Jurkat, Clone E6-1 (cell line): ENCODE data around the gene RBP3.

Experiments used
- DNase-seq: peaks from one replicate; pipeline ENCODE4 v3.0.0-alpha.2; 2011; ENCODE audit warnings: low read depth, low spot score
- H3K4me3 ChIP-seq: 2 replicates; pipeline ENCODE4 v1.5.1; 2011; ENCODE audit warnings: mild to moderate bottlenecking, low read length, control low read depth, moderate library complexity

RBP3 gene

DNA sequence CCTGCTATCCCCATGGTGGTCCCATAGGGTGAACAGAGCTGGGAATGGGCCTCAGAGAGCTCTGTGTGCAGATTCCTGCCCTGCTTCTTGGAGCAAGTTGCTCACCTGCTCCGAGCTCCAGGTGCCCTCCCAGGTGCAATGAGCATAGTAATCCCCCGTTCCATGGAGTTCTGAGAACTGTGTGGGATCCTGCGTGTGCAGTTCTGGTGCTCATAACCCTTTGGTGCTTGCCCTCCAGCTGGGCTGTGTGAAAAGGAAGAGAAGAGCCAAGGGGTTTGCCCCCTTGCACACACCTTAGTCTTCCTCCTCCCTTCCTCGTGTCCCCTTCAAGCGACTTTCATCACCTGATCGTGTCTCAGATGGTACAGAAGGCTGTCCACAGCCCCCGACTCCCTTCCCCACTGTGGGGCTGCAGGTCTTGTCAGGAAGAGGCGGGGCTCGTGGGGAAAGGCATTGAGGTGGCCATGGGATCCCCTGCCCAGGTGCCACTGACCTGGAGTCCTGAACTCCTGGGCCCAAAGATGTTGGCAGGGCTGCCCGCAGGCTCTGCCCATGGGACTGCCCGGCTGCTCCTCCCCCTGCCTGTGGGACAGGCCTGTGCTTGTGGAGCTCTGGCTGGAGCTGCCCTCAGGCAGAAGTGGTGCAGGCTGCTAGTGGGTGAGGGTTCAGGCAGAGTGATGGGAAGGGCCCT is 57.8 kb downstream of the RBP3 start:
- H3K4me3 ChIP-seq = no peak overlapping the region

DNA sequence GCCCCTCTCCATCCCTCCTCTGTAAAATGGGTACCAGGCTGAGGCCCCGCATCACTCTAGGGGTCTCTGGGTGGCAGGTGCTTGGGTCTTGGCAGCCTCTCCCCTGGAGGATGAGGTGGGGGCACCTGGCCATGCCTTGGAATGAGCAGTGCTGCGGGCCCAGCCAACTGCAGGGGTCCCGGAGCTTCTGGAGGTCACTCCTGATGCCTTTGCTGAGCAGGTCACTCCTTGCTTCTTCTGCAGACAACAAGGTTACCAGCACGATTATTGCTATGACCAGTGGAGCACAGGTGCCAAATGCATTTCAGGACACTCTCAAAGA is 58.3 kb downstream of the RBP3 start:
- DNase-seq = no peak
- no peak overlapping the region for H3K4me3 ChIP-seq

More for the DNA sequence above, 57.8 kb downstream of the RBP3 start:
- DNase-seq = no peak

DNA sequence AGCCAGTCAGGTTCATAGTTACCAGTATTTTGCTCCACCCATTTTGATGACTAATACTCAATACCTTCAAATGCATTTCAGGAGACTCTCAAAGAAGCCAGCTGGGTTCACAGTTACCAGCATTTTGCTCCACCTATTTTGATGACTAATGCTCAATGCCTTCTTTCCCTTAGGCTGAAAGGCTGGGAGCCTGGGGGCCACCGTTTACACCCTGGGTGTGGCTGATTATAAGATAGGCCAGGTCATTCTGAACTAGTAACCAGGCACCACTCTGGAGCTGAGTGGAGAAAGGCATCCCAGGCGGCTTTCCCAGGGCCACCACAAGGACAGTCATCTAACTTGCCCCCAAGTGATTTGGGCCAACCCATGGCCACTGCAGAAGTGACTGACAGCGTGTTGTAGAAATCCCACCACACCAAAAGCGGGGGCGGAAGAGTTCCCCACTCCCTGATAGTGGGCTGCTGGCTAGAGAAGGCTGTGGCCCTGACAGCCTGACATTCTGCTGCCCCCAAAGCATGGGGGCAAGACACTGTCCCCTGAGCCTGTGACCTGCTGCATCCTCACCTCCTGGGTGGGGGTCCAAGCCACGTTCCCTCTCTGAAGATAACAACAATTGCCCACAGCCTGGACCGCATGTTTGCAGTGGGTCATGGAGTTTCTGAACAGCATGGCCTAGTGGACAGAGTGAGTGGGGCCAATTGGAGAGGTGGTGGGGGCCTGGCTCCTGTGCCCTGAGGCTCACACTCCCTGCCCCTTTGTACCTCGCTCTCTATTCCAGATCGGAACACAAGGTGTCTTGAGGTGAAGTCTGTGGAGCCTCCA is 58.9 kb downstream of the RBP3 start:
- no peak for DNase-seq
- no peak overlapping the region for H3K4me3 ChIP-seq
